Astrocyte (in vitro differentiated cells and primary cell): ENCODE results near the gene SCAF8.

Experiments
- EZH2 ChIP-seq: IDR thresholded peaks from 2 replicates; pipeline ENCODE4 v1.6.1; 2012; ENCODE audit warnings: mild to moderate bottlenecking, low read length, inconsistent platforms; ENCODE audit not compliant: insufficient read depth
- TF ChIP-seq, protein P1 (sequence below): IDR thresholded peaks from 2 replicates; pipeline ENCODE4 v1.5.1; 2011; ENCODE audit warnings: low read depth, mild to moderate bottlenecking, inconsistent platforms, low read length, moderate library complexity; ENCODE audit not compliant: insufficient read depth

DNA sequence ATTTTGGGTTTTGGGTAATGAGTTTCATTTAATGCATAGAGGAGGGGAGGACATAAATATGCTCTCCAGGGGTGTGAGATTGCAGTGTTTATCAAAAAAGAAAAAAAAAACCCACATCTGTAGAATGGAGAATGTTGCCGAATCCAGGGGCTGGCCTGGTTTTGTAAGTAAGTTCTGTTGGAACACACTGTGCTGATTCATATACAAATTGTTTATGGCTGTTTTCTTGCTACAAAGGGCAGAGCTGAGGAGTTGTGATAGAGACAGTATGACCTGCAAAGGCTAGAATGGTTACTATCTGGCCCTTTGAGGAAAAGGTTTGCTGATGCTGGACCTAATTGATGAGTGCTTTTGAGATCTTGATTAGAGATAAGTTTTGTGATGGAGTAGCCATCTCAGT, 30.4 kb downstream of the SCAF8 start:
- no peak for TF ChIP-seq EZH2
- TF ChIP-seq, protein P1, sequence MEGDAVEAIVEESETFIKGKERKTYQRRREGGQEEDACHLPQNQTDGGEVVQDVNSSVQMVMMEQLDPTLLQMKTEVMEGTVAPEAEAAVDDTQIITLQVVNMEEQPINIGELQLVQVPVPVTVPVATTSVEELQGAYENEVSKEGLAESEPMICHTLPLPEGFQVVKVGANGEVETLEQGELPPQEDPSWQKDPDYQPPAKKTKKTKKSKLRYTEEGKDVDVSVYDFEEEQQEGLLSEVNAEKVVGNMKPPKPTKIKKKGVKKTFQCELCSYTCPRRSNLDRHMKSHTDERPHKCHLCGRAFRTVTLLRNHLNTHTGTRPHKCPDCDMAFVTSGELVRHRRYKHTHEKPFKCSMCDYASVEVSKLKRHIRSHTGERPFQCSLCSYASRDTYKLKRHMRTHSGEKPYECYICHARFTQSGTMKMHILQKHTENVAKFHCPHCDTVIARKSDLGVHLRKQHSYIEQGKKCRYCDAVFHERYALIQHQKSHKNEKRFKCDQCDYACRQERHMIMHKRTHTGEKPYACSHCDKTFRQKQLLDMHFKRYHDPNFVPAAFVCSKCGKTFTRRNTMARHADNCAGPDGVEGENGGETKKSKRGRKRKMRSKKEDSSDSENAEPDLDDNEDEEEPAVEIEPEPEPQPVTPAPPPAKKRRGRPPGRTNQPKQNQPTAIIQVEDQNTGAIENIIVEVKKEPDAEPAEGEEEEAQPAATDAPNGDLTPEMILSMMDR, result no peak
